ENCODE results near the gene NANP. TPM values are rescaled to one million over a fixed set of nuclear protein-coding genes. Genes with fewer than 3 reads are reported as not detected.

The NANP gene
- total RNA-seq, 1 donor from 2014 or later, result 5.0 TPM

- H3K36me3 ChIP-seq (ENCODE audit: insufficient read depth, low read length), result no peaks in the 10 kb centered on the region
- no peaks in the 10 kb centered on the region for H3K27me3 Mint-ChIP-seq (ENCODE audit: low read depth, unreplicated experiment)
- no peak for TF ChIP-seq CTCF (IDR thresholded peaks at IDR 0.05; ENCODE audit: insufficient read depth, low read depth, low read length)
- no peak for TF ChIP-seq EZH2 (IDR thresholded peaks at IDR 0.05; ENCODE audit: insufficient read depth, low read length)
- no peaks in the 10 kb centered on the region for H3K9me3 ChIP-seq (ENCODE audit: insufficient read depth, low read depth, low read length)
- peaks cover 16% of the 10 kb centered on the region for H3K4me1 ChIP-seq (ENCODE audit: insufficient read depth, low read length)
- peak overlapping the region; percentile 93 for H3K4me2 ChIP-seq (ENCODE audit: low read length)
- peak overlapping the region; percentile 89 for H3K9ac ChIP-seq (ENCODE audit: low read length)
- H3K36me3 Mint-ChIP-seq (ENCODE audit: low read depth, unreplicated experiment), result no peaks in the 10 kb centered on the region
- FAIRE-seq (no peak), DNase-seq (ENCODE audit: low read depth) (peak; percentile 18)
- H3K79me2 ChIP-seq (ENCODE audit: insufficient read depth, low read length), result peaks cover 51% of the 10 kb centered on the region
- no peaks in the 10 kb centered on the region for H3K27me3 ChIP-seq (ENCODE audit: insufficient read depth, low read length)
- peak overlapping the region; percentile 77 for H3K4me3 ChIP-seq (ENCODE audit: insufficient read depth, low read depth, low read length)
- peak overlapping the region; percentile 85 for H3K27ac ChIP-seq (ENCODE audit: low read depth, low read length)
- peak overlapping the region; percentile 91 for H3K27ac Mint-ChIP-seq (ENCODE audit: unreplicated experiment)
- peak overlapping the region; percentile 94 for H3K4me3 Mint-ChIP-seq (ENCODE audit: unreplicated experiment)
- peak overlapping the region; percentile 87 for H2AFZ ChIP-seq (ENCODE audit: low read depth, low read length)
- peaks cover 27% of the 10 kb centered on the region for H4K20me1 ChIP-seq (ENCODE audit: insufficient read depth, low read length)
- peaks cover 5% of the 10 kb centered on the region for H3K9me3 Mint-ChIP-seq (ENCODE audit: unreplicated experiment)
- H3K4me1 Mint-ChIP-seq (ENCODE audit: low read depth, unreplicated experiment), result peaks cover 7% of the 10 kb centered on the region
Observed at GRCh38 chr20:25623225-25623735, 534 bp downstream of the NANP start.

DNA sequence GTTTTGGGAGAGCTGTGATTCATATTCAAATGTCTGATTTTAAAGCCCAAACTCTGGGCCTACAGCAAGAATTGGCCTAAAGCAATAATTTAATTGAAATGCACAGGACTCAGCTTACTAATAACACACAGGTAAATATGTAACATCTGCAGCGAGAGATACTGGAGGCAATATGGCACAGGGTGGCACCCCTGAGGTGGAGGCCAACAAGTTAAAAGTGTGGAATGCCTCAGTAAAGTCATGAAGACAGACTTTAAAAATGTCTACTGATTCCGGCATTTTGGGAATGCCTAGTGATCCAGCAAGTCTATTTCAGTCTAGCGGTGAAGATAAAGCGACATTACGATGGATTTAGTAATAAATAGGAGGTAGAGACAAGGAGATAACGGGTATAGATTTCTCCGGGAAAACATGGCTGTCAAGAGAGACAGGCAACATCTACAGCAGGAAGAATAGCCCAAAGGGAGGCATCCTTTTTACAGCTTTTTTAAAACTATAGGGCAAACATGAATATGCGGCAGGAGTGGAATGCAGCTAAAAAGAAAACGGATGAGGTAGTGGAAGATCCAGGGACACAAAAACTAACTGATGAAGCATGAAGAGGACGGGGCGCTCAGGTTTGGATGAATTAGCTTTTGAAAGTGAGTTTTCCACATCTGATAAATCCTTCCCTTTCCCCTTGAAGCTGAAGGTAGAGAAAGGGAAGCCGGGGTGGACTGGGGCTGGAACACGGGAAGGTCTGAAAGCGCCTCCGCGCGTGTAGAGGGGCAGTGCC is 1.2 kb downstream of the NANP start:
- no peaks in the 10 kb centered on the region for H3K36me3 Mint-ChIP-seq (ENCODE audit: low read depth, unreplicated experiment)
- Histone ChIP-seq H3K27ac (ENCODE audit: low read depth, low read length) (peak overlapping the region; percentile 85), H3K4me2 (ENCODE audit: low read length) (peak overlapping the region; percentile 93), H2AFZ (ENCODE audit: low read depth, low read length) (peak overlapping the region; percentile 87), H3K79me2 (ENCODE audit: insufficient read depth, low read length) (peaks cover 56% of the 10 kb centered on the region), H3K9ac (ENCODE audit: low read length) (peak overlapping the region; percentile 89), H3K9me3 (ENCODE audit: insufficient read depth, low read depth, low read length) (no peaks in the 10 kb centered on the region), H3K4me3 (ENCODE audit: insufficient read depth, low read depth, low read length) (peak overlapping the region; percentile 77), H3K36me3 (ENCODE audit: insufficient read depth, low read length) (no peaks in the 10 kb centered on the region), H3K27me3 (ENCODE audit: insufficient read depth, low read length) (no peaks in the 10 kb centered on the region), H3K4me1 (ENCODE audit: insufficient read depth, low read length) (peaks cover 16% of the 10 kb centered on the region), H4K20me1 (ENCODE audit: insufficient read depth, low read length) (peaks cover 33% of the 10 kb centered on the region)
- H3K27me3 Mint-ChIP-seq (ENCODE audit: low read depth, unreplicated experiment), result no peaks in the 10 kb centered on the region
- TF ChIP-seq CTCF (IDR thresholded peaks at IDR 0.05; ENCODE audit: insufficient read depth, low read depth, low read length) (no peak), EZH2 (IDR thresholded peaks at IDR 0.05; ENCODE audit: insufficient read depth, low read length) (no peak)
- DNase-seq (ENCODE audit: low read depth) (peak; percentile 14), FAIRE-seq (no peak)
- H3K27ac Mint-ChIP-seq (ENCODE audit: unreplicated experiment), result peak overlapping the region; percentile 15
- H3K9me3 Mint-ChIP-seq (ENCODE audit: unreplicated experiment), result peaks cover 2% of the 10 kb centered on the region
- peaks cover 7% of the 10 kb centered on the region for H3K4me1 Mint-ChIP-seq (ENCODE audit: low read depth, unreplicated experiment)
- H3K4me3 Mint-ChIP-seq (ENCODE audit: unreplicated experiment), result peak overlapping the region; percentile 94

DNA sequence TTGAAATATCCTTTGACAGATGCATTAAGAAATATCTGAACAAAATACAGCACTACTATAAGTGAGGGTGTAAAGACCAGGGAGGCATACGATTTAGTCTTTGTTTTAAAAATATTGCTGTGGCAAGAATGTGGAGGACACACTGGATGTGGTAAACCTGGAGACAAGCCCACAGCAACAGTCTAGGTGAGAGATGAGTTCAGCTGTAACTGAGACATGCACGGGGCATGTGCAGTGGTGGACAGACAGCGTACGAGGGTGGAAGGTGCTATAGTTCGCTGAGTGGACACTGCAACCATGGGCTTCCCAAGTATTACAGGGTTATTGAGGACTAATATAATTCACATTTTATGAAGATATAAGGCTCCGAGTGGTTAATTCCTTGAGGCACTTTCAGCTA is 1.8 kb downstream of the NANP start:
- H3K27ac Mint-ChIP-seq (ENCODE audit: unreplicated experiment), result no peak overlapping the region

More for the DNA sequence above, 1.8 kb downstream of the NANP start:
- no peak overlapping the region for H3K27ac ChIP-seq (ENCODE audit: low read depth, low read length)
- H3K9me3 ChIP-seq (ENCODE audit: insufficient read depth, low read depth, low read length), result no peaks in the 10 kb centered on the region
- H3K4me2 ChIP-seq (ENCODE audit: low read length), result peak overlapping the region; percentile 93
- no peaks in the 10 kb centered on the region for H3K36me3 ChIP-seq (ENCODE audit: insufficient read depth, low read length)
- Mint-ChIP-seq H3K9me3 (ENCODE audit: unreplicated experiment) (peaks cover 2% of the 10 kb centered on the region), H3K27me3 (ENCODE audit: low read depth, unreplicated experiment) (no peaks in the 10 kb centered on the region), H3K4me3 (ENCODE audit: unreplicated experiment) (peak overlapping the region; percentile 94), H3K4me1 (ENCODE audit: low read depth, unreplicated experiment) (peaks cover 7% of the 10 kb centered on the region), H3K36me3 (ENCODE audit: low read depth, unreplicated experiment) (peaks cover under 1% of the 10 kb centered on the region)
- DNase-seq (ENCODE audit: low read depth) (no peak), FAIRE-seq (no peak)
- H3K4me1 ChIP-seq (ENCODE audit: insufficient read depth, low read length), result peaks cover 16% of the 10 kb centered on the region
- H3K27me3 ChIP-seq (ENCODE audit: insufficient read depth, low read length), result no peaks in the 10 kb centered on the region
- H3K79me2 ChIP-seq (ENCODE audit: insufficient read depth, low read length), result peaks cover 58% of the 10 kb centered on the region
- H4K20me1 ChIP-seq (ENCODE audit: insufficient read depth, low read length), result peaks cover 36% of the 10 kb centered on the region
- H3K4me3 ChIP-seq (ENCODE audit: insufficient read depth, low read depth, low read length), result peak overlapping the region; percentile 77
- TF ChIP-seq EZH2 (IDR thresholded peaks at IDR 0.05; ENCODE audit: insufficient read depth, low read length) (no peak), CTCF (IDR thresholded peaks at IDR 0.05; ENCODE audit: insufficient read depth, low read depth, low read length) (no peak)
- no peak overlapping the region for H3K9ac ChIP-seq (ENCODE audit: low read length)
- no peak overlapping the region for H2AFZ ChIP-seq (ENCODE audit: low read depth, low read length)
